Naive B cell (primary cell): ENCODE data around the gene C14orf39. TPM values are rescaled to one million over a fixed set of nuclear protein-coding genes. Genes with fewer than 3 reads are reported as not detected.
A peak's percentile ranks its signal among the peaks of the same experiment; 100 is the strongest.

Experiments
- ATAC-seq, 2 donors: fragments of 150-1000 bp; cut with Tn5 transposase; 2 replicates each; pipeline ENCODE4 v1.10.0; 2021; ENCODE audit warnings: low read depth in 2 of 2, mild to moderate bottlenecking in 2 of 2, moderate library complexity in 2 of 2
- DNase-seq: peaks from one replicate; pipeline ENCODE4 v3.0.0; 2022
- H3K27ac Mint-ChIP-seq, 6 donors: one replicate each; pipeline ENCODE4 v1.8.0; 2020 to 2022; ENCODE audit warnings: mild to moderate bottlenecking in 6 of 6, mixed read lengths in 6 of 6, moderate library complexity in 5 of 6, inconsistent platforms in 2 of 6
- H3K27me3 Mint-ChIP-seq, 3 donors: one replicate each; pipeline ENCODE4 v1.8.0; 2021 to 2022; ENCODE audit warnings: mixed read lengths in 3 of 3, mild to moderate bottlenecking in 1 of 3
- H3K36me3 Mint-ChIP-seq, 2 donors: one replicate each; pipeline ENCODE4 v1.8.0; 2020 to 2022; ENCODE audit warnings: mixed read lengths in 2 of 2, inconsistent platforms in 1 of 2, mild to moderate bottlenecking in 1 of 2
- H3K4me1 Mint-ChIP-seq, 3 donors: one replicate each; pipeline ENCODE4 v1.8.0; 2020 to 2022; ENCODE audit warnings: mixed read lengths in 3 of 3, inconsistent platforms in 1 of 3, mild to moderate bottlenecking in 1 of 3, moderate library complexity in 1 of 3
- H3K4me3 Mint-ChIP-seq, 8 donors: one replicate each; pipeline ENCODE4 v1.8.0; 2020 to 2022; ENCODE audit warnings: mild to moderate bottlenecking in 8 of 8, mixed read lengths in 8 of 8, moderate library complexity in 8 of 8, inconsistent platforms in 2 of 8
- H3K9me3 Mint-ChIP-seq, 7 donors: one replicate each; pipeline ENCODE4 v1.8.0; 2020 to 2022; ENCODE audit warnings: mixed read lengths in 7 of 7, mild to moderate bottlenecking in 5 of 7, inconsistent platforms in 2 of 7, moderate library complexity in 1 of 7
- polyA plus RNA-seq, 6 donors: library from polyadenylated mRNA; unstranded; fragments of 300-500 nt; fragmentation: Illumina TruSeq; gene quantifications; one replicate each; pipeline ENCODE4 v1.2.3, GENCODE V29; 2021; ENCODE audit warnings: low read depth in 6 of 6

The C14orf39 gene, protein sequence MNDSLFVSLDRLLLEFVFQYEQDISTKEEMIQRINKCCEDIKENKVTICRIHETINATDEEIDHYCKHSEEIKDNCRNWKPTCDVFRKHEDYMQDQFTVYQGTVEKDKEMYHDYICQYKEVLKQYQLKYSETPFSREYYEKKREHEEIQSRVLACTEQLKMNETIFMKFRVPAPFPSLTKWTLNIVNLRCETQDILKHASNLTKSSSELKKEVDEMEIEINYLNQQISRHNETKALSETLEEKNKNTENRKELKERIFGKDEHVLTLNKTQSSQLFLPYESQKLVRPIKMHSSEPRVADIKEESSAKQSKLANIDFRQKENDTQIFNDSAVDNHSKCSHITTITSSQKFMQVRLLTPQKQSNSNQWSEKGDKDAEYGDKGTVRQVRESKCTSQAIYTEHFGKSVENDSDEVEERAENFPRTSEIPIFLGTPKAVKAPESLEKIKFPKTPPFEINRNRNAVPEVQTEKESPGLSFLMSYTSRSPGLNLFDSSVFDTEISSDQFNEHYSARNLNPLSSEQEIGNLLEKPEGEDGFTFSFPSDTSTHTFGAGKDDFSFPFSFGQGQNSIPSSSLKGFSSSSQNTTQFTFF
- polyA plus RNA-seq, result not detected

DNA sequence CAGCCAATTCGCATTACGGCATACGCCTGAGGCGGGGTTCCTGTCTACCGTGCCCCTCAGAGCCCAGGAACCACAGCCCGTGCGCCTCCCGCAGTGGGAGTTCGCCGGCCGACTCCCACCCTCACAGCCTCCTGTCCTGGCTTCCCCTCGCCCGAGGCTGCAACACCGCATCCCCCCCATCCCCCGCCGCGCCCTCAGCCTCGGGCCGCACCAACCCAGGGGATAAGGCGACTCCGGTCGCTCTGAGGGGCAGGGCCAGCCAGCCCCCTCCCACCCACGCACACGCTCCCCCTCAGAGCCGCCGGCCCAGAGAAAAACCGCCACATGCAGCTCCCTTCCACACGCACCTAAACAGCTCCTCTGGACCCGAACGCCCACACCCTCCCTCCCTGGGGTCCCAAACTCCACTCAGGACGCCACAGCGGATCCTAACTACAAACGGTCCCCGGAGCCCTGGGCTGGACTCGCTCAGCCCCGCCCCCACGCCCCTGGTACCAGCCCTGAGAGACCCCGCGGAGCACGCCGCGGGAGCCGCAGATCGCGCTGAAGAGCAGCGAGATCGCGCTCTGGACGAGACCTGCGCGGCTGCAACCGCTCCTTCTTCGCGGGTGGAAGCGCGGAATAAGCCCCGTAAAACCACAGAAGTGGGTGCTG lies at the start of gene C14orf39:
TSS of gene C14orf39 (minus strand) at position 466 of the 654 bp plus-strand sequence. CDS start 985 bp downstream, outside the sequence.
- Mint-ChIP-seq H3K27ac (peak within 1 kb of the TSS in 1 of 6 donors; percentile 15), H3K9me3 (peaks cover under 1 to 13% (median 3%) of the 10 kb centered on the region in 7 donors), H3K4me1 (peaks cover 0 to 10% (median 0%) of the 10 kb centered on the region in 3 donors), H3K36me3 (no peaks in the 10 kb centered on the region), H3K27me3 (peaks cover 9 to 15% (median 12%) of the 10 kb centered on the region in 3 donors), H3K4me3 (peak within 1 kb of the TSS in 4 of 8 donors; percentile 41 to 59 (median 56))
- ATAC-seq (peak; percentile 35 to 36), DNase-seq (no peak)

DNA sequence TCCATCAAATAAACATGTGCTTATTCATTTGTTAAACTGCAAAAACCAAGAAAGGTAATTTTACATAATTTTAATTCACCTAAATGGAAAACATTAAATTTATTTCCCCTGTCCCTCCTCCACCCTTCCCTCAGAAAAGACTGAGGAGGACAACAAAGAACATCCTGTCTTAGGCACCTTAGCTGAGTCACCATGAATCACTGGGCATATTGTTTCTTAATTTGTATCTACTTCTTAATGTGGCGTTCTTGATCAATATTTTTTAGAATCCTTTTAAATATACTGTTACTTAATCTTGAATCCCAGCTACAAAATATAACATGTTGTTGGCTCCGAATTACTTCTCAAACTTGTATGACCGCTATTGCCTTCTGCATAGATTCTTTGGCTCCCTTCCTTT lies 46.6 kb upstream of the C14orf39 start:
- ATAC-seq (no peak), DNase-seq (no peak)
- Mint-ChIP-seq H3K27me3 (peaks cover 27 to 43% (median 35%) of the 10 kb centered on the region in 3 donors), H3K27ac (no peak overlapping the region), H3K4me3 (no peak overlapping the region), H3K4me1 (no peaks in the 10 kb centered on the region), H3K36me3 (no peaks in the 10 kb centered on the region), H3K9me3 (peaks cover 0 to 8% (median 4%) of the 10 kb centered on the region in 7 donors)

DNA sequence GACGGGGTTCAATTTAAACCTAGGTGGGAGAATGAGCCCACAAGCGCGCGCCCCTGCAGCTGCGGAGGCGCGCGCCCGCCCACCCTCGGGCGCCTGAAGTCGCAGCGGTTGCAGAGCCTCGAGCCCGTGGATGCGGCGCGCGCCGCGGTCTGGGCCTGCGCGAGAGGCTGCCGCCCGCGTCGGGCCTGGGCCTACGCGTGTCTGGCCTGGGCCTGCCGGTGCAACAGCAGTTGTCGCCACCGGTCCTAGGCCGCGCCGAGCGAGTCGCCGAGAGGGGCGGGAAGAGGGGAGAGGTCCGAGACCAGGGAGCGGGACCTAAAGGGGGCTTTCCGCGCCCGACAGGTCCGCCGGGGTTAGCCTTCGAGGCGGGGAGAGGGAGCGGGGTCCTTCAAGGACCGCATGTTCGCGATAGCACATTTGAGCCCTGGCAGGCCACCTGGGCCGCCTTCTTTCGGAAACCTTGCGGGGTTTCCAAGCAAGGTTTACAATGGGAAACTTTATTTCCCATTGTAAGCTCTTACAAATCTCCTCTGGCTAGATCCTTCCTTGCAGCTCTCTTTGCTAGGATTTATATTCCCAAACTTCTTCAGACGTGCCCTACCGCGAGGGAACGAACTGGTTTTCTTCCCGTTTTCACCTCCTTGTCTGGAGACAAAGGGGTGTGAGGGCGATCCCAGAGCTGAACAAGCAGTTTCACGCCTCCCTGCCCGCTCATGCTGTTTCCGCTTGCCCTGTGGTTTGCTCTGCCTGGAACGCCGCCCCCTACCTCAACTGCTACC lies 29.8 kb upstream of the C14orf39 start:
- Mint-ChIP-seq H3K27ac (peak overlapping the region in 3 of 6 donors; percentile 22 to 84 (median 29)), H3K4me3 (peak overlapping the region; percentile 7 to 76 (median 66)), H3K9me3 (peaks cover 0 to 10% (median 5%) of the 10 kb centered on the region in 7 donors), H3K36me3 (peaks cover 0 to 9% of the 10 kb centered on the region in 2 donors), H3K4me1 (peaks cover 13 to 22% (median 14%) of the 10 kb centered on the region in 3 donors), H3K27me3 (peaks cover 64 to 68% (median 66%) of the 10 kb centered on the region in 3 donors)
- DNase-seq, result no peak
- ATAC-seq, result peak in 1 of 2 donors; percentile 23

DNA sequence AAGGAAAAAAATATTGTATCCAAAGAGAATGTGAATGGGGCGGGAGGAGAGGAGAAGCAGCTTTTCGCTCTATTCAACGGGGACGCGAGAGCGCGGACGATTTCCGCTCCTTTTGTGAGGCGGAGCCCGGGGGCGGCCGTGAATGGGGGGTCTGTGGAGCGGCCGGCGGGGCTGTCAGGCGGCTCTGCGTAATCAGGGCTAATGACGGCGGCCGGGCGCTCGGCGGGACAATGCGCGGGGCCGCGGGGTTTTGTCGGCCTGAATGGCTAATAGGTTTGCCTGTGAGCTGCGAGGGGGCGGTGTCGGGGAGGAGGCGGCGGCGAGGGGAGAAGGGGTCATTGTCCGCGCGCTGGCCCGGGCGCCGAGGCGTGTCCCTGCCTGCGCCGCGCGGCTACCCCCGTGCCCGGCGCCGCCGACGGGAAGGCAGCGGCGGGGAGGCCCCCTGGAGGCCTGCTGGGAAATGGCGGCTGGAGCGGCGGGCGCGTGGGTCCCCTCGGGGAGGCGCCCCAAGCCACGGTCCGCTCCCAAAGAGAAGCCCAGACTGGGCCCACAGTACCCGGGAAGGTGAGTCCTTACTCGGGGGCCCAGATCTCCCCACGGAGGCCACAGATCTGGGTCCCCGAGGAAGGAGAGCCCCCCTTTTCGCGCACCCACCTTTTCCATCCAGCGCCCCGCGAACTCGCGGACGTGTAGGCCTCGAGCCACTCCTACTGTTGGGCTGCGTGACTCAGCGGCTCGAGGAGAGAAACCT lies 29.1 kb upstream of the C14orf39 start:
- no peak for DNase-seq
- Mint-ChIP-seq H3K27me3 (peaks cover 65 to 72% (median 68%) of the 10 kb centered on the region in 3 donors), H3K4me3 (peak overlapping the region in 7 of 8 donors; percentile 21 to 74 (median 60)), H3K4me1 (peaks cover 13 to 25% (median 19%) of the 10 kb centered on the region in 3 donors), H3K36me3 (peaks cover 0 to 9% of the 10 kb centered on the region in 2 donors), H3K27ac (peak overlapping the region in 1 of 6 donors; percentile 75), H3K9me3 (peaks cover 0 to 10% (median 5%) of the 10 kb centered on the region in 7 donors)
- ATAC-seq, result peak in 1 of 2 donors; percentile 25

DNA sequence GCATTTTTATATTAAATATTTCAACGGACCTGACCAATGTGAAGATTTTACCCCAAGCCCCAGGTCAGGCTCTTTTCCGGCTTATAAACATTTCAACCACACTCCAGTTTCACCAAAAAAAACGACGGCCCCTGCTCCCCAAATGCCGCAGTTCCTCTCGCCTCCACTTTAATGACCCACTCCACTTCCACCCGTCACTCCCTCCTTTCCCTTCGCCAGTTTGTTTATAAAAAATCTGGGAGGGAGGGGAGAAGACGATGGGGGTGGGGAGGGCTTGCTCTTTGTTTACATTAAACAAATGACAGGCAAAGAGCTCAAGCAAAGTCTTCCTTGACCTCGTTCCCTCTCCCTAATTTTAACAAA lies 28.5 kb upstream of the C14orf39 start:
- DNase-seq (no peak), ATAC-seq (no peak)
- Mint-ChIP-seq H3K27ac (peak overlapping the region in 2 of 6 donors; percentile 31 to 75), H3K4me3 (peak overlapping the region in 6 of 8 donors; percentile 21 to 74 (median 59)), H3K9me3 (peaks cover 0 to 13% (median 5%) of the 10 kb centered on the region in 7 donors), H3K36me3 (peaks cover 0 to 9% of the 10 kb centered on the region in 2 donors), H3K27me3 (peaks cover 68 to 73% (median 72%) of the 10 kb centered on the region in 3 donors), H3K4me1 (peaks cover 13 to 25% (median 23%) of the 10 kb centered on the region in 3 donors)

GRCh38 chr14:60512973-60513571 lies 27.2 kb upstream of the C14orf39 start:
- Mint-ChIP-seq H3K9me3 (peaks cover 0 to 13% (median 5%) of the 10 kb centered on the region in 7 donors), H3K27me3 (peaks cover 71 to 78% (median 75%) of the 10 kb centered on the region in 3 donors), H3K4me3 (peak overlapping the region in 1 of 8 donors; percentile 66), H3K36me3 (peaks cover 0 to 9% of the 10 kb centered on the region in 2 donors), H3K27ac (no peak overlapping the region), H3K4me1 (peaks cover 13 to 29% (median 25%) of the 10 kb centered on the region in 3 donors)
- ATAC-seq (no peak), DNase-seq (no peak)

GRCh38 chr14:60512126-60512525 lies 26.3 kb upstream of the C14orf39 start:
- Mint-ChIP-seq H3K4me3 (peak overlapping the region in 2 of 8 donors; percentile 8 to 12), H3K27ac (no peak overlapping the region)

GRCh38 chr14:60510951-60511599 lies 25.2 kb upstream of the C14orf39 start:
- Mint-ChIP-seq H3K36me3 (peaks cover 0 to 3% of the 10 kb centered on the region in 2 donors), H3K9me3 (peaks cover 0 to 9% (median 3%) of the 10 kb centered on the region in 7 donors), H3K4me1 (peaks cover 9 to 36% (median 21%) of the 10 kb centered on the region in 3 donors), H3K4me3 (peak overlapping the region in 7 of 8 donors; percentile 8 to 68 (median 35)), H3K27ac (no peak overlapping the region), H3K27me3 (peaks cover 73 to 78% (median 77%) of the 10 kb centered on the region in 3 donors)
- DNase-seq, result no peak
- ATAC-seq, result no peak

More at GRCh38 chr14:60512126-60512525, 26.3 kb upstream of the C14orf39 start:
- no peak for ATAC-seq
- DNase-seq, result no peak
- peaks cover 0 to 9% of the 10 kb centered on the region in 2 donors for H3K36me3 Mint-ChIP-seq
- peaks cover 0 to 17% (median 6%) of the 10 kb centered on the region in 7 donors for H3K9me3 Mint-ChIP-seq
- H3K27me3 Mint-ChIP-seq, result peaks cover 73 to 78% (median 77%) of the 10 kb centered on the region in 3 donors
- H3K4me1 Mint-ChIP-seq, result peaks cover 13 to 32% (median 25%) of the 10 kb centered on the region in 3 donors

DNA sequence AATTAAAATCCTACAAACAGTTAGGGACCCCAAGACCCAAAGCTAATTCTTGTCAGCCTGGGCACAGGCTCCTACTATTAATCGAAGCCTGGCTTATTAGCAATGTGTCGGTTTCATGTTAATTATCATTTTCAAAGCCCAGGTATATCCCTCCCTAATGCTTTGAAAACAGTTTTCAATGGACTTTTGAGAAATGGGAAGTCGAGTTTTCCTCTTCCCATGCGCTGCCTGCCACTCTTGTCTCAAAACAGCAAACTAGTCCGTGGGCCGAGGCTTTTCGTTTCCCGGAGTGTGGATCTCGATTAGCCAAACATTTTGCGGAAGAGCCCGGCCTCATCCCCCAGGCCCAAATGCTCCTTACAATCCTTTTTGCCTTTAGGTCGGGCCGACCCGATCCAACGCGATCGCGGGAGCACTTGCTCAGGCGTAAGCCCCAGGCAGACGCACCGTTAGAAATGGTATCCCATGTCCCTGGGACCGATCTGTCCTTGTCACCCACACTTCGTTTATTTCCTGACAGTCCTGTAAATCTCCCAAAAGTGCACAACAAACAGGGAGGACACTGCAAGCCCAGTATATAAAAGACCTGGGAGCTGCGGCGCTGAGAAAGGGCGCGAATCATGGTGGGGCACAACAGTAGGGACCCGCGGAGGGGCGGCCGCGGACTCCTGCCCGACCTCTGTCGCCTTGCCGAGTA lies 24.5 kb upstream of the C14orf39 start:
- Mint-ChIP-seq H3K4me1 (peaks cover 4 to 34% (median 15%) of the 10 kb centered on the region in 3 donors), H3K27ac (peak overlapping the region in 1 of 6 donors; percentile 33), H3K27me3 (peaks cover 76 to 80% (median 79%) of the 10 kb centered on the region in 3 donors), H3K9me3 (peaks cover 0 to 9% (median 3%) of the 10 kb centered on the region in 7 donors), H3K4me3 (peak overlapping the region in 6 of 8 donors; percentile 20 to 51 (median 34)), H3K36me3 (no peaks in the 10 kb centered on the region)
- no peak for DNase-seq
- ATAC-seq, result no peak

GRCh38 chr14:60509438-60510253 lies 23.8 kb upstream of the C14orf39 start:
- H3K27me3 Mint-ChIP-seq, result peaks cover 77 to 81% (median 79%) of the 10 kb centered on the region in 3 donors
- peak overlapping the region in 6 of 8 donors; percentile 30 to 80 (median 42) for H3K4me3 Mint-ChIP-seq
- H3K27ac Mint-ChIP-seq, result peak overlapping the region in 3 of 6 donors; percentile 33 to 47 (median 41)
- DNase-seq, result no peak
- ATAC-seq, result no peak
- peaks cover 2 to 34% (median 12%) of the 10 kb centered on the region in 3 donors for H3K4me1 Mint-ChIP-seq
- no peaks in the 10 kb centered on the region for H3K36me3 Mint-ChIP-seq
- peaks cover 0 to 9% (median 3%) of the 10 kb centered on the region in 7 donors for H3K9me3 Mint-ChIP-seq
